Kidney capillary endothelial cell (primary cell): ENCODE results near the gene IDH3A.
A peak's percentile ranks its signal among the peaks of the same experiment; 100 is the strongest.

Experiments used
- DNase-seq: peaks from one replicate; pipeline ENCODE4 v3.0.0-alpha.2; 2018; ENCODE audit warnings: low spot score

The IDH3A gene

GRCh38 chr15:78203346-78204225 is 54.4 kb downstream of the IDH3A start:
- DNase-seq = no peak

- DNase-seq = no peak
These were observed 55.5 kb downstream of the IDH3A start for GRCh38 chr15:78204351-78205309.

GRCh38 chr15:78205337-78205736 is 56.2 kb downstream of the IDH3A start:
- DNase-seq = no peak

GRCh38 chr15:78205856-78206255 is 56.7 kb downstream of the IDH3A start:
- no peak for DNase-seq

- DNase-seq = no peak
These were observed 57.4 kb downstream of the IDH3A start for GRCh38 chr15:78206326-78207109.

- no peak for DNase-seq
These were observed 57.9 kb downstream of the IDH3A start for GRCh38 chr15:78207110-78207458.

GRCh38 chr15:78207641-78208340 is 58.6 kb downstream of the IDH3A start:
- DNase-seq = no peak

- no peak for DNase-seq
These were observed 59.2 kb downstream of the IDH3A start for GRCh38 chr15:78208341-78208844.

GRCh38 chr15:78208887-78209645 is 59.9 kb downstream of the IDH3A start:
- no peak for DNase-seq

GRCh38 chr15:78209646-78210348 is 60.6 kb downstream of the IDH3A start:
- DNase-seq = no peak

GRCh38 chr15:78210349-78210717 is 61.2 kb downstream of the IDH3A start:
- DNase-seq = no peak

- DNase-seq = no peak
These were observed 62.2 kb downstream of the IDH3A start for GRCh38 chr15:78211189-78211921.

GRCh38 chr15:78212008-78212407 is 62.8 kb downstream of the IDH3A start:
- no peak for DNase-seq

- DNase-seq = peak; percentile 75
These were observed 63.6 kb downstream of the IDH3A start for GRCh38 chr15:78212546-78213424.

- no peak for DNase-seq
These were observed 64.2 kb downstream of the IDH3A start for GRCh38 chr15:78213425-78213750.

GRCh38 chr15:78213956-78214355 is 64.8 kb downstream of the IDH3A start:
- no peak for DNase-seq

GRCh38 chr15:78216276-78217104 is 67.3 kb downstream of the IDH3A start:
- no peak for DNase-seq
